HG03432 (cell line): ENCODE data around the gene KLHL35.

Experiments used
- ATAC-seq: cut with Tn5 transposase; IDR thresholded peaks from one replicate; pipeline ENCODE4 v1.9.1; 2021; ENCODE audit warnings: mild to moderate bottlenecking, moderate library complexity; ENCODE audit not compliant: unreplicated experiment

The KLHL35 gene

DNA sequence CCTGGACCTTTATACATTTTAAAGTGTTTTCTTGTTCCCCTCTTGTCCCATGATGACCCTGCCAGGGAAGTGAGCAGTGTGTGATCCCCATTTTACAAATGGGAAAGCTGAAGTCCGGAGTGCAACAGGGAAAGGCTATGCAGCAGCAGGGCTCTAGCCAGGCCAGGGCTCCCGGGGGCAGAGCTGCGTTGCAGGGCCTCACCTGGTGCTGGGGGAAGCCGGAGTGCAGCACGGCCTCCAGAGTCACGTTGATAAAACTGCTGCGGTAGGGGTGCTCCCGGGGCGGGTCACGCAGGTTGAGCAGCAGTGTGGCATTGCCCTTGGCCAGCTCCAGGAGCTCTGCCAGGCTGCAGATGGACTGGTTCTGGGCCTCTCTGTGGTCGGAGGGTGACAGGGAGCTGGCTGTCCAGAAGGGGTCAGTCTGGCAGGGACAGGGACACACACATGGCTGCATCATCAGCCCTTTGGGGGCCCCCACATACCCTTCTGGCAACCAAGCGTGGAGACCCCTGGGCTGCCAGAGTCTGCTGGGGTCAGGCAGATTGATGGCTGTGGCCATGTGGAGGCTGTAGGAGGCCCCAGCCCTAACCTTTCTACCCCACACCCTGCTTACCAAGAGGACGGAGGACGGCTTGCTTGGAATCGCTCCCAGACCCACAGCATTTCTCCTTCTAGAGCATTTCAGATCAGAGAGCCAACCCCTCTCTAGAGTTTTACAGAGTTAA, 9.3 kb upstream of the KLHL35 start:
- no peak for ATAC-seq

DNA sequence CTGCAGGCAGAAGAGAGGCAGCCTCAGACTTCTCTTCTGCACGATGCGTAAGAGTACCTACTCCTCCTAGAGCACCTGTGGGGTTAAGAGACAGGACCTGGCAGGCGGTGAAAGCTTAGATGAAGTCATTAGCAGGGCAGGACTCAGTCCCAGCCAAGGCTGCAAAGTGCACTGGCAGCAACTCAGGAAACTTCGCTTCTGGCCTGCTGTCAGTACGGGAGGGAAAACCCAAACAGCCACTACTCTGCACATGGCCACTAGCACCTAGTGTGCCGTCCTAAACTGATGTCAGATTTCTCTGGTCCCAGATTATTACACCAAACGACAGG, 8.8 kb upstream of the KLHL35 start:
- no peak for ATAC-seq

DNA sequence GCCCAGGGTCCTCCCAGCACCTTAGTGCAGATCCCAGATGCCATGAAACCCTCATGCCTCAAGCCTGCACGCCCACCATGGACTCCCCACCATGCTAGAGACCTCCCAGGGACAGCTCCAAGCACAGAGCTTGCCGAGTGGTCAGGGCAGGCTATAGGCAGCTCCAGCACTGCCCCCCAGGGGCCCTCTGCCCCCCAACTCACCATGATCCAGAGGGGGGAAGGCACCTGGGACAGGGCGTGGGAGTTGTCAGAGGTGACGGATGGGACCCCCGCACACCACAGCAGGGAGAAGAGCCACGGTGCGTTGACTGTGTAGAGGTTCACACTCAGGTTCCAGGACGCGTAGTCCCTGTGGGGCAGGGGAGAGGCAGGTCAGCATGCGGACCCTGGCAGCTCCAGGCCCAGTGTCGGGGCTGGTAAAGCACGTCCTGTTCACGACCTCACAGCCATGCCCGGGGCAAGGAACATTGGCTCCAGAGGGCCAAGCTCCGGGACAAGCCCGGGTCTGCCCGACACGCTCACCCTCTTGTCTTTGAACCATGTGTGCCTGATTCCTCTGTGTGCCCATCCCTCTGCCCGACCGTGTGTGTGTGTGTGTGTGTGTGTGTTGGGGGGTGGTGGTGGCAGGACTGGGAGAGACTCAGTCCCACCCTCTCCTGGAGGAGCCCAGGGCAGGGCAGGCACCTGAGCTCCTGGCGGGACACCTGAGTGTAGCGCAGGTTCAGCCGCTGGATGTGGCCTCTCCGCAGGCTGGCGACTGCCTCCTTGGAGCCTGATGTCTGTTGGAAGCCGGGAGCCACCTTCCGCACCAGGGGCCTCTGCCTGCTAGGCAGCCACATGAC, 8.2 kb upstream of the KLHL35 start:
- no peak for ATAC-seq

DNA sequence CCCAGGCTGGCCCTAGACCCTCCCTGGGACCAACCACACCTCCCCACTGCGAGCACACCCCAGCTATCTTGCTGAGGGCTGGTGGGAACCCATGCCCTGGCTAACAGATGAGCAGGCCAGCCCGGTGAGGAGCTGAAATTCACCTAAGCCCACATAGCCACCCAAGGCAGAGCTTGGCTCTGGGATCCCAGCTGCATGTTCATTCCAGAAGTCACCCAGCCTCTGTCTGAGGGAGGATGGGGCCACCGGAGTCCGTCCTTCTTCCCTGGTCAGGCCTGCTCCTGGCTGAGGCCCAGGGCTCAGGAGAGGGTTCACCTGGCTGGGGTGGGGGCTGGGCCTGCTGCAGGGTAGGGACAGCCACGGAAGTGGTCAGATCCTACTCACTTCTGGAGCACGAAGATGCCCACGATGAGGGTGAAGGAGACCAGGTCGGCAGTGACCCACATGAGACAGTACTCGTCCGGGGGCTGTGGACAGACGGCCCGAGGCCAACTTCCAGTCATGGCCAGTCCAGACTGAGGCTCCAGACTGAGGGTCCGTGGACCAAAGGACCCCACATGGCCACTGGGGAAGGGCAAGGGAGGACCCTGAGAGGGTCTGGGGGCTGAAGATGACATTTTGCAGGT, 6.6 kb upstream of the KLHL35 start:
- ATAC-seq: no peak

DNA sequence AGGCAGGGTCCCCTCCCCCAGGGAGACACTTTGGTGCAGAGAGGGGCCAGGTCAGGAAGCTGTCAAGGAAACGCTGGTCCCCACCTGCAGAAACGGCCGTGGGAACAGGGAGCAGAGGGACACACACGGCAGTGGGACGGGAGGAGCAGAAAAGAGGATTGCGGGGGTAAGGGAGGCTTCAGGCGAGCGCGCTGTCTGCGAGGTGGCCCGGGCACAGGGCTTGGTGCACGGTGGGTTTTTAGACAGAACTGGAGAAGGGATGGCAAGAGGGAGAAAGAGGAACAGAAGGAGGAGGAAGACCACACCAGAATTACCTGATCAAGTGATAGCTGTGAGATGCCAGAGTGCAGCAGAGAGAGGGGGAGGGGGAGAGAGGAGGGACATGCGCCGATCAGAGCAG, 6.0 kb upstream of the KLHL35 start:
- ATAC-seq: no peak

DNA sequence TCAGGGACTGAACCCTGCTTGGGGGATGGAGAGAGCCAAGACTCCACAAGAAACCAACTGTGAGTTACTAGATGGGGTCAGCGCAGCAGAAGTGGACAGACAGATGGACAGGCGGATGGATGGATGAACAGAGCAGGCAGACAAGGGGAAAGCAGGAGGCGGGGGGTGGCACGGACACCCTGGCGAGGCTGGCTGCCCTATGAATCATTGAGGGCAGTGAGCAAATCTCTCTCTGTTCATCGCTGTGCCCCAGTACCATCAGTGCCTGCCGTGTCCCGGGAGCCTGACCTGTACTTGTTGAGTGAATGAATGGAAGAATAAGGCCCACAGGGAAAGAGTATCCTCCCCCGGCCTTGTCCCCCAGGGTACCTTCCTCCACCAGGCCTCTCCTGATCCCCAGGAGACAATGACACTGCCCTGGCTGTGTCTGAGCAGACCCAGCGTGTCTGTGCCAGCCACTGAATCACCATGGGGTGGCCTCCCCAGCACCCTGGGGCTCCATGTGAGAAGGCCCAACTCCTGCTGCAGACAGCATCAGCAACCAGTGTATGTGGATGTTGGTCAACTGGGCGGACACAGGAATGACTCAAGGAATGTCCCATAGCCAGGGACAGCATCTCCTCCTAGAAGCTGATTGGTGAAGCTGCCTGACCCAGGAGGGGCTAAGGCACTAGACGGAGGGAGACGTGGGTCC, 5.1 kb upstream of the KLHL35 start:
- no peak for ATAC-seq

DNA sequence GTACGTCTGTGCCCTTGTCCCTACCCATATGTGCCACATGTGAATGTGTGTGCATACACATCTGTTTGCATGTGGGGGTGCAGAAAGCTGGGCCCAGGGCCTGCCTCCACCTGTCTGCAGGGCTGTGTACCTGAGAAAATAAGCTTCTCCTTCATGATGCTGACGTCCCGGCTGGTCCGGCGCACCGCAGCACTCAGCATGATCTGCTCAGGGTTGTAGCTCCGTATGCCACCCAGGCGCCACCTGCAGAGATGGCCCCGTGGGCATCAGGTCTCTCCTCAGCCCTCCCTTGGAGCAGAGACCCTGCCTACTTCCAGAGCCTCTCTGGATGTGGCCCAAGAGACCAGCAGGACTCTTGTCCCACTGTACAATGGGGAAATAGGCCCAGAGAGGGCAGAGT, 3.8 kb upstream of the KLHL35 start:
- no peak for ATAC-seq

DNA sequence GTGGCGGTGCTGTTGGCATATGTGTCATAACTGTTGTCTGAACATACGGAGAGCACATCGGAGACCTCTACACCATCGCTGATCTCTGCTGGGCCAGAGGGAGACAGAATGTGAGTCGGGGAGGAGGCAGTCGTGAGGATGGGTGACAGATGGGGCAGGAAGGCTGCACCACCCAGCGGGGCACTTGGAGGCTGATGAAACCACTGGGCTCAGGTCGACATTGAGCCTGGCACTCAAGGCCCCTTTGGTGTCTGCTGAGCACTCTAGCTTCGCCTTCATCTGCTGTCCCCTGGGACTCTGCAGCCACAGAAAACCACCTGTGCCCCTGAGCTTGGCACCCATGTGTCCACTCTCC, 2.5 kb upstream of the KLHL35 start:
- ATAC-seq: no peak

DNA sequence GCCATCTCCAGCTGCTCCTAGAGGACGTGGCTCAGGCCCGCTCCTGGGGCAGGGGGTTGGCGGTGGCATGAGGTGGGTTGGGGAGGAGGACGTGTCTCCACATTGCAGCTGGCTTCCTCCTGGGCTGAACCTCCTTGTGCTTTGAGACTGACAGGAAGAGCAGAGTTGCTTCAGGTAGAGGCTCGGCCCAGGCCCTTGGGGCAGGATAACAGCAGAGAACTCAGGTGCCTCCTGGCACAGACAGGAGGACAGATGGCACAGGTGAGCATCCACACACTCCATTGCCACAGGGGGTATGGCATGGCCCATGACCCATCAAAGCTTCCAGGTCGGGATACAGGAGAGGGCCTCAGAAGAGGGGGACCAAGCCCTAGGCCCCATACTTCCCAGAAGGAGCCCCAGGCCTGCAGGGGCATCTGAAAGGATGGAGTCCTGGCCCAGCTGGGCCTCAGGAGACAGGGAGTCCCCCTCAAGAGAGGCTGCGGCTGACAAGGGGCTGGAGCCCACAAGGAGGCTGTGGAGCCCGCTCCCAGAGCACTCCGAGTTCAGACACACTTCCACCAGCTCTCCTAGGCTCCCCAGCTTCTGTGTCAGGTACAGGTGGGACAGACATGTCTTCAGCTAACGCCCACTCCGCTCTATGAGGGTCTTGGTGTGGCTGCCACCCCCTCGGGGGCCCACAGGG, 2.0 kb upstream of the KLHL35 start:
- ATAC-seq: no peak

DNA sequence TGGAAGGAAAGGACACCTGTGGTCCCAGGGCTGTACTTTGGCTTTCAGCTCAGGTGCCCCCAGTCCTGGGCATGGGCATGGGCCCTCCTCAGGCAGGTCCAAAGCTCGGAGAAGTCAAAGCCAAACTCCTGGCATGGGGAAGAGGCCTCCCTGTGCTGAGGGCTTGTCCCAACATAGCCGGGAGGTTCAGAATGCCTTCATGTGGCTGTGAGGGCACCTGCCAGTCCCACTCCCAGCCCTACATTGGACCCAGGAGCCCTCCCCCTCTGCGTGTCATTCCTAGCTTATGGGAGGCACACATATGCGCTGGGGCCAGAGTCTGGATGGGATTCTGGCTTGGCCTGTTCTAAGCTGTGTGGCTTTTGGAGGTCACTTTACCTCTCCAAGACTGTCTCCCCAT, 1.0 kb upstream of the KLHL35 start:
- ATAC-seq: no peak

DNA sequence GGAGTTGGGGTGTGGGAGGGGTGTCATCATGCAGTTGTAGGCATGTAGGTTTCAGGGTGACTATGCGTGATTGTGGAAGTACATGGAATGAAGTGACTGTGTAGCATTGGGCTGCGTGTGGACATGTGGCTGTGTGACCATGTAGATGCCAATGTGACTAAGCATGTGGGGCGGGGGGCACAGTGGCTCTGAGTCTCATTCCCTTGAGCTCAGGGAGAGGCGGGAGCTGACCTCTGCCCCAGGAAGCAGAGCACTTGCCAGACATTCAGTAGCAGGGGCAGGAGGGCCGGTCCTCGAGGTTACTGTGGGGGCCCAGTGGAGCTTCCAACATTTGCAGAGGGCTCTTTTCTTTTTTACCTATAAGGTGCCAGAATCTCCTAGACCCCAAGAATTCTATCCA, 440 bp upstream of the KLHL35 start:
- ATAC-seq: no peak

DNA sequence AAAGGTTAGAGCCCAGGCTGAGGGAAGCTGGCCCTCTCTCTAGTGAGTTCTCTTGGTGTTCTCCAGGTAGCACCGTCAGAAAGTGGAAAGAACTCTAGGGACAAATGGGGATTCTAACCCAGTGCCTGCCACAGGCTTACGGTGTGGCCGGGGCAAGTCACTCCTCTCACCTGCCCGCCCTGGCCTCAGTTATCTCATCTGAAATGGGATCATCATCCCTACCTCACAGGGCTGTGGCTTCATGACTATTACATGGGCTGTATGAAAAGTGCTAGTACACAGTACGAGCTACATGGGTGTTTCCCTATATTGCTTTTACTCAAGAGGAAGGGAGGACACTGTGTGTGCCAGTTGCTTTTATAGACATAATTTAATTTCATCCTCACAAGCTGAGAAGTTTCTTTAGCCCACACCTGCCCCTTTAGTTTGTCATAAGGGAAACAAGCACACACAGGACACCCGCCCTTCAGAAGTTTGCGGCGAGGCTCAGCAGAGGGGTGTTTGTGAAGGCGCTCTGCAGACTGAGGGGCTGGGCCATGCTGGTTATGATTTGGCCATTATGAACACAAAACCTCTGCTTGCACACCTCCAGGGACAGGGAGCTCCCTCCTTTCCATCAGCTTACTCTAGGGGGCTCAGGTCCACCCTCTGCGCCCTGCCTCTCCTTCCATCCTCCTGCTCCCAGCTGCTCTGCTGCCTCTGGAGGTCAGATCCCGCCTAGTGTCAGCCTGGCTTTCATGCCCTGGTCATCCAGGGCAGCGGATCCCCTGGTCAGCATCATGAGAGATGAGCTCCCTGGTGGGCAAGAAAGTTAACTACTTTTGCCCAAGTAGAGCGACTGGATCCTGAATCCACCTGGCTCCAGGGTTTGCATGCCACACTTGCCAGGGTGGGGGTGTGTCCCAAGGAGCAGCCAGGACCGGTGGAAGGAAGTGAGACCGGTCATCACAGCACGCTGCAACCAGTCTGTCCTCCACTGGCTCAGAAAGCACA, 1.2 kb downstream of the KLHL35 start:
- no peak for ATAC-seq

DNA sequence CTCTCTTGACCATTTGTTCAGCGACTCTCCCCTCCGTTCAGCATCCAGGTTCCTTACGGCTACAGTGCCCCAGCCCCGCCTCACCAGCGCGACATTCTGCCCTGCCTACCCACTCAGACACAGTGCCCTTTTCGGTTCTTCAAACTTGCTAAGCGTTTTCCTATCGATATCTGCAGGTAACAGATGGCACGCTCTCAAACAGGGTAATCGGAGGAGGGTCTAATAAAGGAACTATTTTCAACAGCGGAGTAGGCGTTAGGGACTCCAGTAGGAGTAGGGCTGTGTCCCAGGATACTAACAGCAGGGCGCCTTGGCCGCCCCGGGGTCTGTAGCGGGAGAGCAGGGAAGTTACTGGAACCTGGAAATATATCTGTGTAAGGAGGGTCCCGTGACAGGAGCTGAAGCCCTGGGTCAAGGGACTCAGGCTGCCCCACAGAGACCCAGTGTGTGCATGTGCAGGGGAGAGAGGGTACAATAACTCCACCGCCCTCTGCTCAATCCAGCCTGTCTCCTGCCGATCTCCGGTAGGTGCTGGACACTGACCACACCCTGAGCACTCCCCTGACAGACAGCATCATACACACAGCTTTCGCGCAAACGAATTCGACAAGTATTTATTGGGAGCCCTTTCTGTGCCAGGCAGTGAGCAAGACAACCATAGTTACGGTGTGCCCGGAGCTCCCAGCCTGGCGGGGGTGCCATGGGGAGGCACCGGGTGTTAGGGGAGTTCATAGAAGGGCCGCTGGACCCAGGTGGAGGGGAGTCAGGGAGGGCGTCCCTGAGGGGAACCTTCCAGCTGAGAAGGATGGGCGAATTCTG, 2.1 kb downstream of the KLHL35 start:
- ATAC-seq: no peak

DNA sequence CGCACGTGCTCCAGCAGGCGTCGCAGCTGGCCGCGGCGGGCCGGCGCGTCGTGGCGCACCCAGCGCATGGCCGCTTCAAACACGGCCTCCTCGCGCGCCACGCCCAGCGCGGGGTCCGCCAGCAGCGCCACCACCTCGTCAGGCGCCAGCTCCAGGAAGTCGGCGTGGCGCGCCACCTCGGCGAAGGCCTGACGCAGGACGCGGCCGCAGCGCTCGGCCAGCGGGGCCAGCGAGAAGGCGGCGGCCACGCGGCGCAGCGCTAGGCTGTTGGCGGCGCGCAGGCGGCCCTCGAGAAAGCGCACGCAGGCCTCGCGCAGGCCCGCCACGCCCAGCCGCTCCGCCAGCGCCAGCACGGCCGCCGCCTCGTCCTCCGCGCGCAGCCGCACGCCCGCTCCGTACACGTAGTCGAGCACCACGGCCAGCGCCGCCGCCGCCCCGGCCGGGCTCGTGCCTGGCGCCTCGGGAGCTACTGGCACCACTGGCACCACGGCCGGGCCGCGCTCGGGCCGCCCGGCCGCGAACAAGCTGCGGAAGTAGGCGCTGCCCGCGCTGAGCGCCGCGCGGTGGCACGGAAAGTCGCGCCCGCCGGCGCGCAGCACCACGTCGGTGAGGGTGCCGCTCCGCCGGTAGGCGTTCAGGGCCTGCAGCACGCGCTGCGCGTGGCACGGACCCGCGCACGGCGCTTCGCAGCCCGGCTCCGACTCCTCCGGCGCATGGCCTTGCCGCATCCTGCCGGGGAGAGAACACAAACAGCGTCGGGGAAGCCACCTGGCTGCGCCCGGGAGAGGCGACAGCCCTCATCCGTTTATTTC, 2.9 kb downstream of the KLHL35 start:
- peak; percentile 57 for ATAC-seq

DNA sequence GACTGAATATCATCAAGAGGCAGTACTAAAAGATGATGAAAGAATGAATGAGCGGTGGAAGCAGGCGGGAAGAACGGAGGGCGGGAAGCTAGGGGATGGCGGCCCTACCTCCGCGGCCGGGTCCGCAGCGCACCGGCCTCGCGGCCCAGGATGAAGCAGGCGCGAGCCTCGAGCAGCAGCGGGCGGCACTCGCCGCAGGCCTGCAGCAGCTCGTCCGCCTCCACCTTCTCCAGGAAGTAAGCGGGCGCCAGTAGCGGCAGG, 3.4 kb downstream of the KLHL35 start:
- no peak for ATAC-seq

DNA sequence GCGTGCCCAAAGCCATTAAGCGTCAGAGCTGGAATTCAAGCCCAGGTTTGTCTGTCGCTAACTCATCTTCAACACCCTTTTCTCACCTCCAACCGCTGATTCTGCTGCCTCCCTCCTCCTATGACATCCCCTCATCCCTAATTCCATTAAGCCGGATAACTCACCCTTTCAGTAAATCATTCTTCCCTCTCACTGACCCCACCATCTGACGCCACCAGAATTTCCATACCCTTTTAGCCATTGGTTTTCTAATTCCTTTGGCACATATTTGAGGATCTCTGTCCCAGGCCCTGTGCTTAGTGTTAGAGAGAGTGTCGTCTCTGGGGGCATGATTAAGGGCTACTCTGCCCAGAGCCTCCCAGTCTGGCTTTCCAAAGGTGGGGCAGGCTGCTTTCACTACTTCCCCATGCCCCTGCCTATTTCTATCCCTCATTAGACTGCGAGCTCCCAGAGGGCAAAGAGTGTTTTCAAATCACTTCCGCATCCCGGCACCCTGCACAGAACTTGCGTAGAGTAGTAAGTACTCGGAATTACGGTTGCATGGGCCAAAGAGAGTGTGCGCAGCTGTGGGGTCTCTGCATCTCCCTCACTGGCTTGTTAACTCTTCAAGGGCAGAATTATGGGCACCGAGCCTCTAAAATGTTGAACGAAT, 3.9 kb downstream of the KLHL35 start:
- ATAC-seq: no peak

DNA sequence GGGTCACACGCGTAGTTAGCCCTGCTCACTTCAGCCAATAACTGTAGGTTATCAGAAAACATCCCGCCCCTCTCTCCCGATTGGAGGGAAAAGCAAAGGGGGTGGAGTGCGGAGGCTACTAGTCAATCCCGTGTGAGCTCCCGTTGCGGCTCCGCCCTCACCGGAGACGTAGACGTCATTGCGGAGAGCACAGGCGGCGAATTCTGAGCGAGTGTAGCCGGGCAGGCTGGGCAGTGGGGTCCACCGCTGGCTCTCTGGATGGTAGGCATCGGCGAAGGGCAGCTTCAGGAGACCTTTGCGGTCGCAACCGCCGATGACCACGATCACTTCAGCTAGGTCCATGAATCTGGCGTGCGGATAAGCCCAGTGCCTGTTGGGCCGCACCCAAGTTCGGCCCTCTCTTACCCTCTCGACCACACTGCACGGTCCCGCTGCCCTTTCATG, 4.7 kb downstream of the KLHL35 start:
- no peak for ATAC-seq

DNA sequence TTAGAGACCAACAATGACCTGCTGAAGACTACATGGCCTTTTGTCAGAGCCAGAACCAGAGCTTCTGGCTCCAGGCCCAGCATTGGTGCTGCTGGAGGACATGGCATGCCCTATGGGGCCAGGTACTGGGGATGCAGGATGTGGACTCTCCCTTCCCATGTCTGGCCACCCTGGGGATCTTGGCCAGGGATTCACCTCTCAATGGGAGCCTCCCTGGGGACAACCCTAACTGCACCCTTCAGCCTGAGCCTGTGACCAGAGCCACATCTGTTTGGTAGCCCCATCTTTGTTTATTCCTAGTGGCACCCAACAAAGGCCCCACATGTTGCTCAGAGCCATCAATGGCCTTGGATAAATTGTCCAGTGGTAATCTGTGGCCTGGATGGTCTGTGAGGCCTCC, 5.8 kb downstream of the KLHL35 start:
- ATAC-seq: no peak
